ENCODE results near the gene BMERB1.
"Not testable (repeated sequence)": the region's sequence is repeated elsewhere in the genome, so short reads cannot be mapped to it uniquely, and the experiment has no call there.

BMERB1 gene

DNA sequence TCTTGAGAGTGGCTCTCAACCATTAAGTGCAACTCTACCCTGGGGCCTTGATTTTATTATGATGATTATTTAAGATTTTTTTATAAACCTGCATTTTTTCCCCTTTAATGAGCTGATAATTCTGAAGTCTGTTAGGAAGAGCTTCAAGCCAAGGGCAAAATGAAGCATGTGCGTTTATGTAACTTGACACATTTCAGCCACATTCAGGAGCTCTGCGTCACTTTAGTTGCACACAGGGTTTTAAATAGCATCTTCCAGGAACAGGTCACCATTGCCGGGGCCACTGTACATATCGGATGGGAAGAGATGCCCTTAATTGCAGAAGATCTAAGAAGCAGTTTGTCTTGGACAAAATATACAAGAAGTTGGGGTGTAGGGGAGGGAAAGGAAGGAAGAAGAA is 89.6 kb downstream of the BMERB1 start:
- no peak for DNase-seq (ENCODE audit: low spot score)

DNA sequence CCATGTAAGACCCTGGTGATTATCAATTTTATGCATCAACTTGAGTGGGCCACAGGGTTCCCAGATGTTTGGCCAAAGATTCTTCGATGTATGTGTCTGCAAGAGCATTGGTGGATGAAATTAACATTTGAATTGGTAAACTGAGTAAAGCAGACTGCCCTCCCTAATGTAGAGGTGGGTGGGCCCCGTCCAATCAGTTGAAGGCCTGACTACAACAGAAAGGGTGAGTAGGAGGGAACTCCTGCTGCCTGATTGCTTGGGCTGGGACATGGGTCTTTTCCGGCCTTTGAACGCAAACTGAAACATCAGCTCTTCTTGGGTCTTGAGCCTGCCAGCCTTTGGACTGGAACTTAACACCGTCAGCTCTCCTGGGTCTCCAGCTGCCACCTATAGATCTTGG is 90.6 kb downstream of the BMERB1 start:
- no peak for DNase-seq (ENCODE audit: low spot score)

DNA sequence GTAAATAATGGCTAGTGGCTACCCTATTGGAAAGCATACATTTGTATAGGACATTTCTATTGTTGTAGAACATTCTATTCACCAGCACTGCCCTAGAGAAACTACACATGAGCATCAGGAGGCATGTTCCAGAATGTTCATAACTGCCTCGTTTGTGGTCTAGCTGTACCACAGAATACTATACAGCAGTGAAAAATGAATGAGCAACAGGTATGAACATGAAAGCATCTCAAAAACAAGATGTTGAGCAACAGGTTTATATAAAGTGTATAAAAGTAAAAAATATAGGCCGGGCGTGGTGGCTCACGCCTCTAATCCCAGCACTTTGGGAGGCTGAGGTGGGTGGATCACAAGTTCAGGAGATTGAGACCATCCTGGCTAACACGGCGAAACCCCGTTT is 91.7 kb downstream of the BMERB1 start:
- DNase-seq (ENCODE audit: low spot score): no peak

DNA sequence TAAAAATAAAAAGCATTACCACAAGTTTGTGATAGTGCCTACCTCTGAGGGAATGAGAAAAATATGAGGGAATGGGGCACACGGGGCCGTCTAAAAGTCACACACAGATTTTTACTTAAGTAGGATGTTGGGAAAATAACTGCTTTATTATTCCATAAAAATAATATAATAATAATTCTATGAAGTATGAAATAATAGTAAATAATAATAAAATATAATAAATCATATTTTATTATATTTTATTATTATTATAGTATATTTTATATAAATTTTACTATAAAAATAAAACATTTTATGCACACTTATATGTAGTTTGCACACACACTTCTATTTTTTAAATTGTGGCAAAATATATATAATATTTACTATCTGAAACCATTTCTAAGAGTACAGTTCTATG is 92.3 kb downstream of the BMERB1 start:
- DNase-seq (ENCODE audit: low spot score): no peak

DNA sequence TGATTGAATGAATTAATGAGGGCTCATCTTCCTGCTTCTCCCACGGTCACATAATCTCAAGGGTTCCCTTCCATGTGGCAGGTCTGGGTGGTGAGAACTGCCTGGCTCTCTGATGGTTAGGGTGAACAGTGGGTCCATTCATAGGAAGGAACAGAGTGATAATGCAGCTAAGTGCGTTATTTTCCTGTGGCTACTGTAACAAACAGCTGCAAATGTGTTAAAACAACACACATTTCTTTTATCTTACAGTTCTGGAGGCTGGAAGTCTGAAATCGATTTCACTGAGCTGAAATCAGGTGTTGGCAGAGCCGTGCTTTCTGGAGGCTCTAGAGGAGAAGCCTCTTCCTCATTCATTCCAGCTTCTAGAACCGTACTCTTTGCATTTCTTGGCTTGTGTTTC is 95.3 kb downstream of the BMERB1 start:
- peak; percentile 85 for DNase-seq (ENCODE audit: low spot score)

DNA sequence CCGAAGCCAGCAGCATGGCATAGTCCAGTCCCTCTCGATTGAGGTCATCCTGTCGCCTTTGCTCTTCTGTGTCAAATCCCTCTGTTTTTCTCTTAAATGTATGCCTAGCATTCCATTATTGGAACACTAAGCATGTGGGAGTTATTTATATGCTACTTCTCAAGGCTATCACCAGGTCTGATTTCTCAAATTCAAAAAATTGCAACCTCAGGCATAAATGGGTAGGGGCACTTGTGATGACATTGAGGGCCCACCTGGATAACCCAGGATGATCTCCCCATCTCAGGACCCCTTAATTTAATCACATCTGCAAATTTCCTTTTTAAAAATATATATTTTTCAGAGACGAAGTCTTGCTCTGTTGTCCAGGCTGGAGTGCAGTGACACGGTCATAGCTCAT is 95.7 kb downstream of the BMERB1 start:
- DNase-seq (ENCODE audit: low spot score): no peak

DNA sequence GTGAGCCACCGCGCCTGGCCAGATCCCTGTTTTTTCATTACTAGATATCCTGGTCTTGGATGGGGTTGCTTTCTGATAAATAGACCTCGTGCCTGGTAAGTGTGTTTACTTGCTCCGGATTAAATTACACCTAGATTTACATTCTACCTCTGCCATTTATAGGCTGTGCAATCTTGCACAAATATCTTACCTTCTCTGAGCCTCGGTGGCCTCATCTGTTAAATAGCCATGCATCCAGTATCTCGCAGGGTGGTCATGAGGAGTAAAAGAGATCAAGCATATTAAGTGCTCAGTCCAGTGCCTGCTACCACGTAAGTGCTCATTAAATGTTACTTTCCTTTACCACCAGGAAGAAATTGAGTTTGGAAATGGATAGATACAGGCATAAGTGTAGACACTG is 98.4 kb downstream of the BMERB1 start:
- DNase-seq (ENCODE audit: low spot score): no peak

DNA sequence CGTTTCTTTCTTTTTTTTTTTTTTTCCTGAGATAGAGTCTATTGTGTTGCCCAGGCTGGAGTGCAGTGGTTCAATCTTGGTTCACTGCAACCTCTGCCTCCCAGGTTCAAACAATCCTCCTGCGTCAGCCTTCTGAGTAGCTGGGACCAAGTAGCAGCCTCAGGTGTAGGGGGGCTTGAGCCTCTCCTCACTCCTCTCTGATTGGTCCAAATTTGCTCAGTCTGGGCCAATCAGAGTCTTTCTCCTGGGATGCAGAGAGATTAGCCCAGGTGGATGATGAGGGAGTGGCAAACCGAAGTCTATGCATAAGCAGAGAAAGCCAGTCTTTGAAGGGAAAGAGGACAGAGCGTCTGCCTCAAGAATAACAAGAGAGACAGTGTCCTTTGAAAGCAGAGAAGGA is 99.0 kb downstream of the BMERB1 start:
- no peak for DNase-seq (ENCODE audit: low spot score)

DNA sequence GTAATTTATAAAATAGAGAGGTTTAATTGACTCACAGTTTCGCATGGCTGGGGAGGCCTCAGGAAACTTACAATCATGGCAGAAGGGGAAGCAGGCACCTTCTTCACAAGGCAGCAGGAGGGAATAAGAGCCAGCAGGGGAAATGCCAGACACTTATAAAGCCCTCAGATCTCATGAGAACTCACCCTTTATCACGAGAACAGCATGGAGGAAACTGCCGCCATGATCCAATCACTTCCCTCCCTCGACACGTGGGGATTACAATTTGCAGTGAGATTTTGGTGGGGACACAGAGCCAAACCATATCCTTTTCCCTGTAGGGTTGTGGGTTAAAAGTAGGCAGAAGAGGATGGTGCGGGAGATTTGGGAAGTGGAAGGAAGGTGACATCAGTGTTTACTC is 101.4 kb downstream of the BMERB1 start:
- no peak for DNase-seq (ENCODE audit: low spot score)

DNA sequence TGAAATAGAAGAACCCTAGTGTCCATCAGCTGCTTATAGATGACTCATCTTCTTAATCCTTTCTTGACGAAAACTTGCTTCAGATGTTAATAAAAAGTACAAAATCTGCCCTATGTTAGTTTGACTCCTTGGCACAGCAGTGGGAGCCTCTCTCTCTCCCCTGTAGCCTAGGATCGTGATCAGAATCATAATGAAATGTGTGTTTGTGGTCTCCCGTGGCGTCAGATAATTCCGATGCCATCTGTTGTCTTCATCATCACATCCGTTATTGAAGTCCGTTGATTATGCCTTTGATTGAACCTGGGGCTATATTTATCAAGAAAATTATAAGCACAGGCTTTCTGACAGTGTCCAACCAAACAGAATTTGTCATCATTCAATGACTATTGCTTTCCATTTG is 102.5 kb downstream of the BMERB1 start:
- DNase-seq (ENCODE audit: low spot score): no peak

DNA sequence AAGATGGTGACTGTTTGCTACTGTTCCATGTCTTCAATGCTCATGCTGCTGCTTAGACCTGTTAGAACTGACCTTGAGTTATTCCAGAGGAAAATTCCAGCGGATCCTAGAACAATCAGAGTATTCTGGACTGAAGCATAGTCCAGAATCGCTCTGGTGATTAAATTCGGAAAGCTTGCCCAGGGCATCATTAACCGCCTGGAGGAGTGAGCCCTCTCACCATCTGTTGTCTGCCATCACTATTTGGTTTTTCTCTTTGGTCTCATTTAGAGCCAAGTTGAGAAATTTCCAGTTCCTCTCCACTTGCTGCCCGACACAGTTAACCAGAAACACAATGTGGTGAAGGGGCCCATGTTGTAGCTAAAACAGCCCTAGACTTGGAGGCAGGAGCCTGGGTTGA is 104.1 kb downstream of the BMERB1 start:
- DNase-seq (ENCODE audit: low spot score): peak; percentile 46

DNA sequence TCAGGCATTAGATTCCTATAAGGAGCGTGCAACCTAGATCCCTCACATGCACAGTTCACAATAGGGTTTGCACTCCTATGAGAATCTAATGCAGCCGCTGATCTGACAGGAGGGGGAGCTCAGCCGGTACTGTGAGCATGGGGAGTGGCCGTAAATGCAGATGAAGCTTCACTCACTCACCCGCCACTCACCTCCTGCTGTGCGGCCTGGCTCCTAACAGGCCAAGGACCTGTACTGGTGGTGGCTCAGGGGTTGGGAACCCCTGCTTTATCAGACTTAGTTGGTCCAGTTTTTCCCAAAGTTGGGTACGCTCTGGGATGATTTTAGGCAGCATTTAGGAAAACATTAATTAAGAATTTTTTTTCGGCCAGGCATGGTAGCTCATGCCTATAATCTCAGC is 104.8 kb downstream of the BMERB1 start:
- DNase-seq (ENCODE audit: low spot score): no peak

DNA sequence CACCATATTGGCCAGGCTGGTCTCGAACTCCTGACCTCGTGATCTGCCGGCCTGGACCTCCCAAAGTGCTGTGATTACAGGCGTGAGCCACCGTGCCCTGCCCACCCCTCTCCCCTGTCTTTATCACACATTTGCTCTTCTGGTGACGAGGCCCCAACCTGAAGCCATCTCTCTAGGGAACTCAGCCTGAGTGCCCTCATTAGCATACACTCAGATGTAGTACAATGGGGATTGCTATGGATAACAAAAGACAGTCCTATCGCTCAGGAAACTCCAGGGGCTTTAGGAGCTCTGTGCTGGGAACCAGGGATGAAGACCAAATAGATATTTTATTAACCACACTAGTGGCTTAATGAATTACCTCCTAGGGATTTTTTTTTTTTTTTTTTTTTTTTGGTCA is 107.9 kb downstream of the BMERB1 start:
- no peak for DNase-seq (ENCODE audit: low spot score)

DNA sequence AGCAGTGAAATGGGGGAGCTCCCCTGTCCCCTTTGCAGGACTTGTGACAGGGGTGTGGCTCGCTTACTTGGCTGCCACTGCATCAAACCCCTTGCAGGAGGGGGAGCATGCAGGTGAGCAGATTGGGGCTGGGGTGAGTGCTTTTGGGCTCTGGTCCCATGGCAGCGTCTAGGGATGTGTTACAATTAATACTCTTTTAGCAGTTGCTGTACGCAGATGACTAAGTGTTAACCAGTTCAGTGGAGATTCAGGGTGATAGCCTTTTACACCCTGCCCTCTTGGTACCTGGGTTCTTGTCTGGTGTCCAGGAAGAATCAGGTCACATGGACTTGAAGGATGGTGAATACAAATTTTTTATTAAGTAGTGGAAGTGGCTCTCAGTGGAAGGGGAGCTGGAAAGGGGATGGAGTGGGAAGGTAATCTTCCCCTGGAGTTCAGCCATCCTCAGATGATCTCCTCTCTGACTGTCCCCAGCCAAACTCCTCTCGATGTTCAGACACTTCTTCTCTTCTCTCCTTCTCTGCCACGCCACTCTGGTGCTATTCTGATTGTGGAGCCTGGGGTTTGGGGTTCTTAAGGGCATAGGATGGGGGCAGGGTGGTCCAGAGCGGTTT is 108.5 kb downstream of the BMERB1 start:
- no peak for DNase-seq (ENCODE audit: low spot score)

DNA sequence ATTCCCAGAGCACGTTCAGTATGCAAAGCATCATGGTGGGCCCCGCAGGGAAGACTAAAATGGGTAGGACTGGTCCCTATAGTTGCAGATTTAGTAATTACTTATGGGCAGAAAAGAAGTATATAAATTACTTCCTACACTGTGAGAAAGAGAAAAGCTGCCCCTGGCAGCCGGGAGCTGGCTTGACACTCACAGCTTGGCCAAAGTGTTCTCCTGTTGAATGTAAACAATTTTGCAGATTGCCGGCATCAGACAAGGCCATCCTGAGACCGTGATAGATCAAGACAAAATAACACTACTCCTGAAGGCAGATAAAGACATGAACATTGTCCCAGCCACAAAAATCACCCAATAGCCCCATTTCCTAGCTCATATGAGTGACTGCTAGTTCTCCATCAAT is 110.0 kb downstream of the BMERB1 start:
- DNase-seq (ENCODE audit: low spot score): no peak

DNA sequence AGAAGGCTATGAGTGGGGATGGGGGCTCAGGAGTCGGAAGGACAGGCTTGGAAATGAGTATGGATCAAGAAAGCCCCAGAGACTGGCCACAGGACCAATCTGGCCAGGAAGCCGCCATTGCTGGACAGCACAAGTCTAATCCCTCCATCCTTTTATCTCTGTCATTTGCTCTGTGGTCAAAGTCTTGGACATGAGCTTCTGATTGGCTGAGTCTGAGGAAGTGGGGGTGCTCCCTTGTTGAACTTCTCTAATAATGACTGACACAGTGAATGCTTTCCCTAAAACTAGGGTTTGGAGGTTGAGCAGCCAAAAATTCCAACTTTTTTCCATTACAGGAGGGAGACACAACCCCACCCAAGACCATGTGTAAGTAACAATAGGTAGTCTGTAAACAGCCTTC is 111.2 kb downstream of the BMERB1 start:
- DNase-seq (ENCODE audit: low spot score): no peak

DNA sequence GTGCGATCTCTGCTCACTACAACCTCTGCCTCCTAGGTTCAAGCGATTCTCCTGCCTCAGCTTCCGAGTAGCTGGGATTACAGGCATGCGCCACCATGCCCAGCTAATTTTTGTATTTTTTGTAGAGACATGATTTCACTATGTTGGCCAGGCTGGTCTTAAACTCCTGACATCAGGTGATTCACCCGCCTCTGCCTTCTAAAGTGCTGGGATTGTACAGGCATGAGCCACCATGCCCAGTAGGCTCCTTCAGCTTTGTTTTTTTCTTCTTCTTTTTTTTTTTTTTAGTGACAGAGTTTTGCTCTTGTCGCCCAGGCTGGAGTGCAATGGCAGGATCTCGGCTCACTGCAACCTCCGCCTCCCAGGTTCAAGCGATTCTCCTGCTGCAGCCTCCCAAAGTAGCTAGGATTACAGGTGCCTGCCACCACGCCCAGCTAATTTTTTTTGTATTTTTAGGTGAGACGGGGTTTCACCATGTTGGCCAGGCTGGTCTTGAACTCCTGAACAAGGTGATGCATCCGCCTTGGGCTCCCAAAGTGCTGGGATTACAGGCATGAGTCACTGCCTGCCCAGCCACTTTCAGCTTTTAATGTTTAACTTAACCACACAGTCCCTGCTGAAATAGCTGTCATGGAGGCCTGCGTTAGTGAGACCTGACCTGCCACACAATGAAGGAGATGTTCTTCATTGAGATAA is 112.8 kb downstream of the BMERB1 start:
- not testable (repeated sequence) for DNase-seq (ENCODE audit: low spot score)

DNA sequence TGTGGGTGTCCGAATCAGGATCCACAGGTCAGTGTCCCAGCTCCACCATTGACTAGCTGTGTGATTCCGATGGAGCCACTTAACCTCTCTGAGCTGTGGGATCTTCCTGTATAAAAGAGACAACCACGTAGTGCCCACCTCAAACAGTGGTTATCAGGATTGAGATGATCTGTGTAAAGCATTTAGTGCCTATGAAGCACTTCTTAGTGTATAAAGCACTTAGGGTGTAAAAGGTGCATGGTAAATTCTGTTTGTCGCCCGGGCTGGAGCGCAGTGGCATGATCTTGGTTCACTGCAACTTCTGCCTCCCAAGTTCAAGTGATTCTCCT is 113.3 kb downstream of the BMERB1 start:
- DNase-seq (ENCODE audit: low spot score): no peak

DNA sequence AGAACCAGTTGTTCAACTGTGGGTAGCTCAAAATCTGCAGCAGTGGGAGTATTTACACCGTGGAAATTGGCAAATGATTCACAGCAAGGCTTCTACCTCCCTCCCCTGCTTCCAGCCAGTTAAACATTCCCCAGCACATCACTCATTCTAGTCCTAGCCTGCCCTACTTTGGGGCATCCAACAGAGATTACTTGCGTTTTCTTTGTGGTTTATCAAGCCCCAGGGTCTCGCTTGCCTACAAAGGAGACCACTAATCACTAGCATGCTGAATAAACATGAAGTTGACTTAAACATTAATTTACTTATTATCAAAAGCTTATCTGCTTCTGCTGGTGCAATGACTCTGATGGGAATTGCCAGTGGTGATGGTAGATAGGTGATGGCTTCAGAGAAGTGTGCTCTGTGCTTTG is 114.1 kb downstream of the BMERB1 start:
- DNase-seq (ENCODE audit: low spot score): no peak

DNA sequence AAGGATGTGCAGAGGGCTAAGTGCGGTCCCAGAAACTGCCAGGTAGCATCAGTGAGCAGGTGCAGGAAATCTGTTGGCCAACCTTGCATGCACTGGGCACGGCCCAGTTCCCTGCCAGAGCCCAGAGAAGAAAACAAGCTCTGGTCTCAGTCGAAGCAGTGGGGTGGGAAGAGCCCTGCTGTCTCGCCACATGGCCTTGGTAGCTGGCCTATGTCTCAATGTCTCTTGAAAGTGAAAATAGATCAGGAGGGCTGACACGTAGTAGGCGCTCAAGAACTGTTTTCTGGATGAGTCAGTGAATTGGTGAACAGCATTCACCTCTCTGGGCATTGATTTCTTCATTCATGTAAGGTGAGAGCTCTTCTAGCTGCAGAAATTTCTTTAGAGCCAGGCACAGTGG is 118.1 kb downstream of the BMERB1 start:
- DNase-seq (ENCODE audit: low spot score): no peak

DNA sequence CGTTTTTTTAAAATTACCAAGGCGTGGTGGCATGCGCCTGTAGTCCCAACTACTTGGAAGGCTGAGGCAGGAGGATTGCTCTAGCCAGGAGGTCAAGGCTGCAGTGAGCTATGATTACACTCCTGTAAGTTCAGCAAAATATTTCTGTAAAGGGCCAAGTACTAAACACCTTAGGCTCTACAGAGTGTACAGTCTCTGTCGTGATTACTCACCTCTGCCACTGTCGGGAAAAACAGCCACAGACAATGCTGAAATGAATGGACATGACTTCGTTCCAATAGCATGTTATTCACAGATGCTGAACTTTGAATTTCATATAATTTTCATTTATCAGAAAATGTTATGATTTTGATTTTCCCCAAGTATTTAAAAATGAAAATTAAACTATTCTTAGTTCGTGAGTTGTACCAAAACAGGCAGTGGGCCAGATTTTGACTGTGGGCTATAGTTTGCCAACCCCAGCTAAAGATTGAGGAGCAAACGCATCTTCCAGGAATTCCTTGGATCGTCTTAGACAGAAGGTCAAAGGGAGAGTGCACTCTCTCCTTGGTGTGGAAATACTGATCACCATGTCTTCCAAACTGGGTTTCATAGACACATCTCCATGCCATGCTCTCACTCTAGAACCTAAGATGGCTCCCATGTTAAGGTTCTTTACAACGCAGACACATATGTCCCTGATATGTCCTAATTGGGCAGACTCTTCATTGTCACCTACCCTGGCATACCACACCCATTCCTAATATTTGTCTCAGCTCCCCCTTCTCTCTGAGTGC is 119.1 kb downstream of the BMERB1 start:
- DNase-seq (ENCODE audit: low spot score): no peak

DNA sequence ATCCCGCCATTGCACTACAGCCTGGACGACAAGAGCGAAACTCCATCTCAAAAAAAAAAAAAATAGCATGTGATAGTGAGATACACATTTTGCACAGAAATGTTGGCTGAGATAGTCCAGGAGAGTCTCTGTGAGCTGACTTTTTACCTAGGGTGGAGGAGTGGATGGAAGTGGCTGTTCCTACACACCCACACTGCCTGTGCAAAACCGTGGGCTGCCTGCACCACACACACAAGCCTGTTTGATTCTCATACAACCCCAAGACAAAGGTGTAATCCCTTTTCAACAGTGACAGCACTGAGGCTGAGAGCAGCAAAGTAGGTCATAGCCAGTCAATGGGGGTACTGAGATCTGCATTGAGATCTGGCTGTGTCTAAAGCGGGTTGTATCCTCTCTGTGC is 121.7 kb downstream of the BMERB1 start:
- no peak for DNase-seq (ENCODE audit: low spot score)

DNA sequence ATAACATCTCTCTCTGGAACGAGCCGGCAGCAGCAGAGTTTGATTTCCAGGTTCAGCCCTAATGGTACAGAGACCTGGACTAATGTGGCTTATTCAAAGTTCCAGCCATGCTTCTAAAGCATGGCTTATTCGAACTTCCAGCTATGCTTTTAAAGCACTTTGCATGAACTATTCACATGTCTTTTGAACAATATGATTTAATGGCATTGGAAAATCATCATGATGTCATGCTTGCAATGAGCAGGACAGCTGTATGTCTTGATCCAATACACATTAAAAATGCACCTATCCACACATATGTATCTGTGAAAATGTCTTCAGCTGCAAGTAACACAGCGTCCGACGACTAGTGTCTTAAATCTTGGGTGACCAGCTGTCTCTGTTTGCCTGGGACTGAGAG is 122.9 kb downstream of the BMERB1 start:
- DNase-seq (ENCODE audit: low spot score): no peak

DNA sequence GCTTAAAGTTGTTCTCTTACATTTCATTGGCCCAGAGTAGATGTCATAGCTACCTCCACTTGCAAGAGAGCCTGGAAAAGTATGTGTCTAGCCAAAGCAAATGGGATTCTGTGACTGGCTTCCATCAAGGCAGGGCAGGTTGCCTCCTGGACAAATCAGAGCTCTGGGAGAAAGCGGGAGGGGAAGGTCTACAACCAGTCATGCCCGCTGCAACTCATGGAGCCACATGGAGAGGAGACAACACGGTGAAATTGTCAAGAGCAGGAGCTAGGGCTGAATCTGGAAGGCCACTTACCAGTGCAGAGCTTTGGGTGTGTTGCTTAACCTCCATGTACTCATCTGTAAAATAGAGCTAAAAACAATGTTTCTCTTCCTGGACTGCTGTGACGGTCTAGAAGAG is 124.8 kb downstream of the BMERB1 start:
- DNase-seq (ENCODE audit: low spot score): no peak
